Smooth muscle cell (in vitro differentiated cells): Measurements from ENCODE around the gene FARS2. TPM values are rescaled to one million over a fixed set of nuclear protein-coding genes. Genes with fewer than 3 reads are reported as not detected.

Experiments
- DNase-seq: peaks from one replicate; lab custom pipeline; 2025; ENCODE audit not compliant: unreplicated experiment; lab: John Stamatoyannopoulos, UW
- H2AFZ ChIP-seq: fragments of 200-600 bp; sonication (generic); 2 replicates; pipeline ENCODE4 v1.6.0; 2016; ENCODE audit warnings: antibody characterized with exemption, low read depth, mild to moderate bottlenecking
- H3F3A ChIP-seq: fragments of 200-600 bp; sonication (generic); 2 replicates; pipeline ENCODE4 v1.6.0; 2017; ENCODE audit warnings: antibody characterized with exemption, low read depth
- H3K27ac ChIP-seq: fragments of 200-600 bp; sonication (generic); 2 replicates; pipeline ENCODE4 v1.5.1; 2016; ENCODE audit warnings: low read depth, mild to moderate bottlenecking
- H3K27me3 ChIP-seq: fragments of 200-600 bp; sonication (generic); 2 replicates; pipeline ENCODE4 v1.6.1; 2016; ENCODE audit warnings: low read depth, mild to moderate bottlenecking
- H3K36me3 ChIP-seq: fragments of 200-600 bp; sonication (generic); 2 replicates; pipeline ENCODE4 v1.5.1; 2016; ENCODE audit warnings: low read depth
- H3K4me1 ChIP-seq: fragments of 200-600 bp; sonication (generic); 2 replicates; pipeline ENCODE4 v1.5.1; 2016; ENCODE audit warnings: low read depth
- H3K4me2 ChIP-seq: fragments of 200-600 bp; sonication (generic); 2 replicates; pipeline ENCODE4 v1.6.0; 2016; ENCODE audit warnings: mild to moderate bottlenecking
- H3K4me3 ChIP-seq: fragments of 200-600 bp; sonication (generic); 2 replicates; pipeline ENCODE4 v1.5.1; 2016; ENCODE audit warnings: mild to moderate bottlenecking
- H3K79me2 ChIP-seq: fragments of 200-600 bp; sonication (generic); 2 replicates; pipeline ENCODE4 v1.6.0; 2016; ENCODE audit warnings: low read depth, mild to moderate bottlenecking
- H3K9ac ChIP-seq: fragments of 200-600 bp; sonication (generic); 2 replicates; pipeline ENCODE4 v1.6.0; 2016; ENCODE audit warnings: low read depth
- H3K9me3 ChIP-seq: fragments of 200-600 bp; sonication (generic); replicated peaks from 2 replicates; pipeline ENCODE4 v1.5.1; 2016; ENCODE audit warnings: low read depth
- H4K20me1 ChIP-seq: fragments of 200-600 bp; sonication (generic); 2 replicates; pipeline ENCODE4 v1.6.0; 2016; ENCODE audit warnings: low read depth
- CTCF ChIP-seq: fragments of 200-600 bp; sonication (generic); IDR thresholded peaks from 2 replicates; pipeline ENCODE4 v1.5.1; 2017; ENCODE audit warnings: borderline replicate concordance, mild to moderate bottlenecking, antibody characterized with exemption; ENCODE audit not compliant: insufficient read depth, poor library complexity, severe bottlenecking
- WGBS: methylation state at CpG from one replicate; pipeline ENCODE4 v1.1.7; 2016; ENCODE audit warnings: low lambda C conversion rate; 5-methylcytosine and 5-hydroxymethylcytosine counted together
- polyA plus RNA-seq: library from polyadenylated mRNA; unstranded; fragments of >200 nt; fragmentation: Nextera tagmentation; extraction: Ambion mirVana; gene quantifications from 2 replicates; pipeline ENCODE4 v1.2.1, GENCODE V29; 2016
- total RNA-seq: library from RNA; depleted of rRNA; stranded (reverse); fragments of >200 nt; gene quantifications from 2 replicates; pipeline ENCODE4 v1.2.3, GENCODE V29; 2014

Gene FARS2
- total and polyA plus RNA-seq, 2 experiments from 2014 or later, result 9.6 to 13.2 TPM

GRCh38 chr6:5486214-5486613, 224.9 kb downstream of the FARS2 start:
- 87% methylated on average over 2 of the region's 2 CpGs for WGBS
- no peaks in the 10 kb centered on the region for H3F3A ChIP-seq
- H2AFZ ChIP-seq, result no peak overlapping the region
- DNase-seq, result no peak
- H3K36me3 ChIP-seq, result no peaks in the 10 kb centered on the region
- no peak overlapping the region for H3K4me2 ChIP-seq
- no peak overlapping the region for H3K27ac ChIP-seq
- peaks cover 17% of the 10 kb centered on the region for H4K20me1 ChIP-seq
- no peak overlapping the region for H3K4me3 ChIP-seq
- H3K9ac ChIP-seq, result no peak overlapping the region
- H3K79me2 ChIP-seq, result no peaks in the 10 kb centered on the region
- TF ChIP-seq CTCF, result no peak
- H3K27me3 ChIP-seq, result no peaks in the 10 kb centered on the region
- no peaks in the 10 kb centered on the region for H3K9me3 ChIP-seq
- H3K4me1 ChIP-seq, result peaks cover 7% of the 10 kb centered on the region

GRCh38 chr6:5490501-5491069, 229.3 kb downstream of the FARS2 start:
- no peak overlapping the region for H3K4me3 ChIP-seq
- no peaks in the 10 kb centered on the region for H3K79me2 ChIP-seq
- no peaks in the 10 kb centered on the region for H3F3A ChIP-seq
- no peak for DNase-seq
- peaks cover 10% of the 10 kb centered on the region for H4K20me1 ChIP-seq
- no peaks in the 10 kb centered on the region for H3K4me1 ChIP-seq
- no peaks in the 10 kb centered on the region for H3K36me3 ChIP-seq
- H3K9ac ChIP-seq, result no peak overlapping the region
- no peak overlapping the region for H3K4me2 ChIP-seq
- no peak for TF ChIP-seq CTCF
- no peak overlapping the region for H2AFZ ChIP-seq
- no peak overlapping the region for H3K27ac ChIP-seq
- no peaks in the 10 kb centered on the region for H3K9me3 ChIP-seq
- 97% methylated on average over 1 of the region's 1 CpG for WGBS
- no peaks in the 10 kb centered on the region for H3K27me3 ChIP-seq

- WGBS, result 93% methylated on average over 2 of the region's 2 CpGs
- no peak for TF ChIP-seq CTCF
- no peaks in the 10 kb centered on the region for H3F3A ChIP-seq
Measured at GRCh38 chr6:5492356-5492755, 231.0 kb downstream of the FARS2 start.

GRCh38 chr6:5493806-5494205, 232.5 kb downstream of the FARS2 start:
- H3K79me2 ChIP-seq, result no peaks in the 10 kb centered on the region
- no peaks in the 10 kb centered on the region for H3K9me3 ChIP-seq
- H3K4me2 ChIP-seq, result no peak overlapping the region
- H3K4me3 ChIP-seq, result no peak overlapping the region
- no peaks in the 10 kb centered on the region for H3K4me1 ChIP-seq
- WGBS, result 99% methylated on average over 2 of the region's 2 CpGs
- H3K36me3 ChIP-seq, result no peaks in the 10 kb centered on the region
- H3K27me3 ChIP-seq, result no peaks in the 10 kb centered on the region
- H3K9ac ChIP-seq, result no peak overlapping the region
- TF ChIP-seq CTCF, result no peak
- no peak overlapping the region for H2AFZ ChIP-seq
- no peak overlapping the region for H3K27ac ChIP-seq
- no peak for DNase-seq
- no peaks in the 10 kb centered on the region for H3F3A ChIP-seq
- H4K20me1 ChIP-seq, result peaks cover 10% of the 10 kb centered on the region

More at GRCh38 chr6:5492356-5492755, 231.0 kb downstream of the FARS2 start:
- Histone ChIP-seq H4K20me1 (peaks cover 10% of the 10 kb centered on the region), H3K4me2 (no peak overlapping the region), H3K27me3 (no peaks in the 10 kb centered on the region), H3K36me3 (no peaks in the 10 kb centered on the region), H3K27ac (no peak overlapping the region), H3K4me1 (no peaks in the 10 kb centered on the region), H2AFZ (no peak overlapping the region), H3K79me2 (no peaks in the 10 kb centered on the region), H3K9me3 (no peaks in the 10 kb centered on the region), H3K9ac (no peak overlapping the region), H3K4me3 (no peak overlapping the region)
- DNase-seq, result no peak
